ENCODE measurements around the gene TEPSIN. TPM values are rescaled to one million over a fixed set of nuclear protein-coding genes. Genes with fewer than 3 reads are reported as not detected.

The TEPSIN gene
- total and polyA plus RNA-seq, 3 donors from 2014 or later = 32.0 to 83.0 (median 55.4) TPM

DNA sequence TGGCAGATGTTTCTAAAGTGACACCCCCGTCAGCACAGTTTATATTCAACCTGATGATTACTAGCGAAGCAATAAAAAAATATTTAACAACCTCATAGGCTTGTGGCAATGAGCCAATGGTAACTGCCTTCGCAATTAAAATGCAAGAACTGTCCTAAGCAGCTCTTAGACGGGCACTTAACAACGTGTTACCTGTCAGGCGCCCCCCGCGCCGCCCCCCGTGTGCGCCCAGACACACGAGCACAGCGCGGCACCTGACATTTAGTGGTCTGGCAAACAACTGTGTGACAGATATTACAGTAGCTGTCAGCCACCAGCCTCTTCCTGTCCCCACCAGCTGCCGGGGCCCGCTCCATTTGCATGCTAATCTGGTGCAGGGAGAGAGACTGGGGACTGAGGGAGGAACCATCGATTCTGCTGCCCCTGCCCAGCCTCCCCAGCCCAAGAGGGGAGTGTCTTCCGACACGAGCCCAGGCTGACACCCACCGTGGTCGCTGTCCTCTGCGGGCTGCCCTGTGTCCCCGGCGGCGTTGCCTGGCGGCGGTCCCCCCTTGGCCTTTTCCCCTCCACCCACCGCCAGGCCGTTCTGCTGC, 12.9 kb upstream of the TEPSIN start:
- H3K36me3 ChIP-seq (ENCODE audit: low read depth, missing control alignments) = no peaks in the 10 kb centered on the region
- DNase-seq = no peak
- no peak overlapping the region for H3K27ac ChIP-seq

GRCh38 chr17:81251094-81251708, 12.3 kb upstream of the TEPSIN start:
- WGBS, 2 donors = 86 to 90% methylated on average over 25 of the region's 25 CpGs
- H3K36me3 ChIP-seq (ENCODE audit: low read depth, missing control alignments) = no peaks in the 10 kb centered on the region
- DNase-seq = no peak
- no peak overlapping the region for H3K4me3 ChIP-seq
- intact Hi-C loops (cut with DNase I; ENCODE audit: low total_unique reads) = loop anchor here (5.0 to 10.0 kb wide), 2 partner anchors 84 to 231 kb away; no protein-coding TSS in a partner anchor
- no peak overlapping the region for H3K27ac ChIP-seq
- H3K9me3 ChIP-seq = no peaks in the 10 kb centered on the region
- no peaks in the 10 kb centered on the region for H3K27me3 ChIP-seq
- no peak for TF ChIP-seq POLR2A (IDR thresholded peaks at IDR 0.05)
- no peak for TF ChIP-seq CTCF (IDR thresholded peaks at IDR 0.05)
- peaks cover 12% of the 10 kb centered on the region for H3K4me1 ChIP-seq

More for the DNA sequence above, 12.9 kb upstream of the TEPSIN start:
- no peak overlapping the region for H3K4me3 ChIP-seq
- H3K27me3 ChIP-seq = no peaks in the 10 kb centered on the region
- no peak for TF ChIP-seq POLR2A (IDR thresholded peaks at IDR 0.05)
- no peak for TF ChIP-seq CTCF (IDR thresholded peaks at IDR 0.05)
- H3K4me1 ChIP-seq = peaks cover 12% of the 10 kb centered on the region
- no peaks in the 10 kb centered on the region for H3K9me3 ChIP-seq
- 90 to 92% methylated on average over 18 to 29 of the region's 29 CpGs for WGBS, 2 donors
- intact Hi-C loops (cut with DNase I; ENCODE audit: low total_unique reads) = loop anchor here (5.0 to 10.0 kb wide), 2 partner anchors 83 to 230 kb away; no protein-coding TSS in a partner anchor

DNA sequence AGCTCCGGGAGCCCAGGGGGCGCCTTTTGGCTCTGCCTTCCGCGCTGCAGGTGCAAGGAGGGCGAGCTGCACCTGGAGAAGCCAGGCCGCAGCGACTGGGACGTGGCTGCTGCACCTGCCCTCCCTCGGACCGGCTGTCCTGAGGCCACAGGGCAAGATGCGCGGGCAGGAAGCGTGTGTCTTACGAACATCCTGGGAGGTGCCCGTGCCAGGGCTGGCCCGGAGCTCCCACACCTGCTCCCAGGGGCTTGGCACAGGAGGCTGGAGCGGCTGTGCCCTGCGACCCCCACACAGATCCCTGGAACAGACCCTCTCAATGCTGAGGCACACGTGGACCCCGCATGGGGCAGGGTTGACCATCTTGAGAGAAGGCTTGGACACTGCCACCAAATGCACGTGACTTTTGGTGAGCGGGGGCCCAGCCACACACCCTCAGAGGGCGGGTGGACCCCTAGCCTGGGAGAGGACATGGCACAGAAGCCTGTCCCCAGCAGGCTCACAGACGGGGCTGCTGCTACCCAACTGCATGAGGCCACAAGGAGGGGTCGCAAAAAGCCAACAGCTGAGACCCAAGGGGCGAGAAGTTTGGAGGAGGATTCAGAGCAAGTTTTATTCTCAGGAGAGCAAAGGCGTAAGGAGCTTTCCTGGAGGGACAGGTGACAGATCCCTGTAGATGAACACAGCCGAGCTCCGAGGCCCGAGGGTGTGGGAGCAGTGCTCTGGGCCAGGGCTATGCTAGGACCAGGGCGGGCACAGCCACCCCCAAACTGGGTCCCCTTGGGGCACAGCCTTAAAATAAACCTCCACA, 11.6 kb upstream of the TEPSIN start:
- intact Hi-C loops (cut with DNase I; ENCODE audit: low total_unique reads) = loop anchor here (5.0 to 10.0 kb wide), 2 partner anchors 84 to 232 kb away; no protein-coding TSS in a partner anchor
- no peak for DNase-seq
- H3K27ac ChIP-seq = no peak overlapping the region
- H3K27me3 ChIP-seq = no peaks in the 10 kb centered on the region
- H3K4me3 ChIP-seq = no peak overlapping the region
- WGBS, 2 donors = 87 to 95% methylated on average over 26 to 31 of the region's 31 CpGs
- no peaks in the 10 kb centered on the region for H3K9me3 ChIP-seq
- TF ChIP-seq CTCF (IDR thresholded peaks at IDR 0.05) = no peak
- peaks cover 10% of the 10 kb centered on the region for H3K4me1 ChIP-seq
- no peaks in the 10 kb centered on the region for H3K36me3 ChIP-seq (ENCODE audit: low read depth, missing control alignments)

- TF ChIP-seq CTCF (IDR thresholded peaks at IDR 0.05) = no peak
- TF ChIP-seq POLR2A (IDR thresholded peaks at IDR 0.05) = no peak
- no peak for DNase-seq
- intact Hi-C loops (cut with DNase I; ENCODE audit: low total_unique reads) = loop anchor here (5.0 to 10.0 kb wide), 2 partner anchors 85 to 233 kb away; no protein-coding TSS in a partner anchor
- Histone ChIP-seq H3K9me3 (no peaks in the 10 kb centered on the region), H3K4me1 (no peaks in the 10 kb centered on the region), H3K27me3 (no peaks in the 10 kb centered on the region), H3K36me3 (ENCODE audit: low read depth, missing control alignments) (no peaks in the 10 kb centered on the region), H3K4me3 (no peak overlapping the region), H3K27ac (no peak overlapping the region)
- WGBS, 2 donors = 90 to 95% methylated on average over 10 to 15 of the region's 15 CpGs
Measured at GRCh38 chr17:81249223-81250040, 10.6 kb upstream of the TEPSIN start.
